PC-9 (cell line): ENCODE data around the gene COL23A1. TPM values are rescaled to one million over a fixed set of nuclear protein-coding genes. Genes with fewer than 3 reads are reported as not detected.
A peak's percentile ranks its signal among the peaks of the same experiment; 100 is the strongest.
"Not testable (repeated sequence)": the region's sequence is repeated elsewhere in the genome, so short reads cannot be mapped to it uniquely, and the experiment has no call there.

Experiments
- BruUV-seq: library from RNA; stranded (reverse); fragments of 400-500 nt; replicated peaks from 2 replicates; lab custom pipeline; 2021; lab: Mats Ljungman, UMichigan
- CTCF ChIA-PET: fragments of 300-600 bp; sonication (Branson Sonifier 250); formaldehyde crosslinking; loops from one replicate; lab custom pipeline; 2022; ENCODE audit warnings: antibody characterized with exemption; lab: Charles Lee
- POLR2A ChIA-PET: fragments of 300-600 bp; sonication (Branson Sonifier 250); formaldehyde crosslinking; loops from one replicate; lab custom pipeline; 2022; ENCODE audit warnings: antibody characterized with exemption; ENCODE audit not compliant: unreplicated experiment; lab: Charles Lee
- DNase-seq, 2 experiments: peaks; one replicate each; pipeline versions ENCODE4 v3.0.0 to v3.0.0-alpha.2; 2015 to 2022; ENCODE audit warnings: mixed read lengths in 1 of 2
- H2AFZ ChIP-seq: fragments of 200-600 bp; sonication (generic); 2 replicates; pipeline ENCODE4 v1.8.1; 2017; ENCODE audit warnings: antibody characterized with exemption
- H3F3A ChIP-seq: fragments of 200-600 bp; sonication (generic); 2 replicates; pipeline ENCODE4 v1.8.1; 2017; ENCODE audit warnings: antibody characterized with exemption, mild to moderate bottlenecking, low read depth; ENCODE audit not compliant: insufficient read depth
- H3K27ac ChIP-seq: fragments of 200-600 bp; sonication (generic); 2 replicates; pipeline ENCODE4 v1.6.1; 2016; ENCODE audit warnings: mixed run types
- H3K27me3 ChIP-seq: fragments of 200-600 bp; sonication (generic); 2 replicates; pipeline ENCODE4 v1.6.1; 2016; ENCODE audit warnings: low read depth, mixed run types; ENCODE audit not compliant: insufficient read depth
- H3K36me3 ChIP-seq: fragments of 200-600 bp; sonication (generic); 2 replicates; pipeline ENCODE4 v1.6.1; 2016; ENCODE audit warnings: low read depth, mixed run types
- H3K4me1 ChIP-seq: fragments of 200-600 bp; sonication (generic); replicated peaks from 2 replicates; pipeline ENCODE4 v1.6.1; 2016; ENCODE audit warnings: mixed run types; ENCODE audit not compliant: insufficient read depth
- H3K4me2 ChIP-seq: fragments of 200-600 bp; sonication (generic); 2 replicates; pipeline ENCODE4 v1.6.1; 2017; ENCODE audit warnings: mixed run types
- H3K4me3 ChIP-seq: fragments of 200-600 bp; sonication (generic); 2 replicates; pipeline ENCODE4 v1.6.1; 2016; ENCODE audit warnings: mixed run types
- H3K79me2 ChIP-seq: fragments of 200-600 bp; sonication (generic); 2 replicates; pipeline ENCODE4 v1.6.1; 2017; ENCODE audit warnings: low read depth, mixed run types
- H3K9me2 ChIP-seq: fragments of 200-600 bp; sonication (generic); 2 replicates; pipeline ENCODE4 v1.8.1; 2017; ENCODE audit warnings: mild to moderate bottlenecking; ENCODE audit not compliant: insufficient read depth
- H3K9me3 ChIP-seq: fragments of 200-600 bp; sonication (generic); 2 replicates; pipeline ENCODE4 v1.8.1; 2016; ENCODE audit warnings: low read depth; ENCODE audit not compliant: insufficient read depth
- H4K20me1 ChIP-seq: fragments of 200-600 bp; sonication (generic); 2 replicates; pipeline ENCODE4 v1.8.1; 2017; ENCODE audit not compliant: insufficient read depth
- EZH2 ChIP-seq: fragments of 200-600 bp; sonication (generic); IDR thresholded peaks from 2 replicates; pipeline ENCODE4 v1.8.0; 2017; ENCODE audit warnings: antibody characterized with exemption, low read depth
- intact Hi-C: fragments of 100-400 bp; cut with micrococcal nuclease; formaldehyde crosslinking; loops from one replicate; pipeline ENCODE4 v1.10.0; 2022; ENCODE audit not compliant: unreplicated experiment
- total RNA-seq: library from RNA; stranded (reverse); gene quantifications from 2 replicates; pipeline ENCODE4 v1.2.3, GENCODE V29; 2021
- TF ChIP-seq, protein P1 (sequence below): fragments of 200-600 bp; sonication (generic); conservative IDR thresholded peaks from 2 replicates; pipeline ENCODE4 v1.6.1; 2017; ENCODE audit warnings: mixed run types, antibody characterized with exemption, mild to moderate bottlenecking, moderate library complexity

COL23A1 gene
- total RNA-seq, 1 experiment from 2014 or later: not detected

DNA sequence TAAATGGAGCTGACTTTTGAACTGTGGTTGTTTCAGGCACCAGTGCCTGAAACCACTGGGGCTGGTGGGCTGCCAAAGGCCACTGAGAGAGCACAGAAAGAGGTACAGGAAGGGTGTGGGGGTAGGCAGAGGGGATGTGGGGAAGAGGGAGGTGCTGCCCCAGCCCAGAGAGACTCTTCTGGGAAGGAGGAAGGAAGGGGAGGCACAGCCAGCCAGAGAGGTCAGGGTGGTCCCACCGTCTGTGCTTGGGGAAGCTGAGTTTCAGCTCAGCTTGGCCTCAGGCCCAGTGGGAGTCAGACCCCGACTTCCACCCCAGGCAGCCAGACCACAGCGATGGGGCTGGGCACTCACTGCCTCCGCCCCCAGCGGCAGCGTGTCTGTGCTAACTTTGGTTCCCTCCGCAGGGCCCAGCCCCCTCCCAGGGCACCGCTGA is 348.9 kb downstream of the COL23A1 start:
- no peaks in the 10 kb centered on the region for H3K9me3 ChIP-seq
- H3K9me2 ChIP-seq: no peaks in the 10 kb centered on the region
- no peaks in the 10 kb centered on the region for H3F3A ChIP-seq
- intact Hi-C loops: no loop called here
- H3K27me3 ChIP-seq: peaks cover 29% of the 10 kb centered on the region
- H3K27ac ChIP-seq: no peak overlapping the region
- POLR2A ChIA-PET: no interaction called here
- peaks cover 7% of the 10 kb centered on the region; the same call in 1 of the 2 replicates for H3K4me1 ChIP-seq
- no peak overlapping the region for H3K4me2 ChIP-seq
- H3K36me3 ChIP-seq: no peaks in the 10 kb centered on the region
- H3K4me3 ChIP-seq: no peak overlapping the region
- DNase-seq: peak in 1 of 2 experiments; percentile 15
- no peak overlapping the region for H2AFZ ChIP-seq
- H4K20me1 ChIP-seq: no peaks in the 10 kb centered on the region
- TF ChIP-seq EZH2: no peak
- TF ChIP-seq, protein P1, sequence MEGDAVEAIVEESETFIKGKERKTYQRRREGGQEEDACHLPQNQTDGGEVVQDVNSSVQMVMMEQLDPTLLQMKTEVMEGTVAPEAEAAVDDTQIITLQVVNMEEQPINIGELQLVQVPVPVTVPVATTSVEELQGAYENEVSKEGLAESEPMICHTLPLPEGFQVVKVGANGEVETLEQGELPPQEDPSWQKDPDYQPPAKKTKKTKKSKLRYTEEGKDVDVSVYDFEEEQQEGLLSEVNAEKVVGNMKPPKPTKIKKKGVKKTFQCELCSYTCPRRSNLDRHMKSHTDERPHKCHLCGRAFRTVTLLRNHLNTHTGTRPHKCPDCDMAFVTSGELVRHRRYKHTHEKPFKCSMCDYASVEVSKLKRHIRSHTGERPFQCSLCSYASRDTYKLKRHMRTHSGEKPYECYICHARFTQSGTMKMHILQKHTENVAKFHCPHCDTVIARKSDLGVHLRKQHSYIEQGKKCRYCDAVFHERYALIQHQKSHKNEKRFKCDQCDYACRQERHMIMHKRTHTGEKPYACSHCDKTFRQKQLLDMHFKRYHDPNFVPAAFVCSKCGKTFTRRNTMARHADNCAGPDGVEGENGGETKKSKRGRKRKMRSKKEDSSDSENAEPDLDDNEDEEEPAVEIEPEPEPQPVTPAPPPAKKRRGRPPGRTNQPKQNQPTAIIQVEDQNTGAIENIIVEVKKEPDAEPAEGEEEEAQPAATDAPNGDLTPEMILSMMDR: no peak
- CTCF ChIA-PET: interaction anchor here (0.6 kb wide), 1 partner anchor 1217 kb away, joined by 5 read pairs; no protein-coding TSS in a partner anchor
- no TSS peak for BruUV-seq
- no peaks in the 10 kb centered on the region for H3K79me2 ChIP-seq

- intact Hi-C loops: no loop called here
- H2AFZ ChIP-seq: no peak overlapping the region
- no peak overlapping the region for H3K27ac ChIP-seq
- no peaks in the 10 kb centered on the region for H3K79me2 ChIP-seq
- H3K4me1 ChIP-seq: peaks cover 7% of the 10 kb centered on the region; the same call in 1 of the 2 replicates
- no TSS peak for BruUV-seq
- CTCF ChIA-PET: interaction anchor here (0.6 kb wide), 1 partner anchor 1218 kb away, joined by 5 read pairs; no protein-coding TSS in a partner anchor
- no peak overlapping the region for H3K4me3 ChIP-seq
- H3K4me2 ChIP-seq: no peak overlapping the region
- H3K36me3 ChIP-seq: no peaks in the 10 kb centered on the region
- no peak for DNase-seq
- no peak for TF ChIP-seq EZH2
- TF ChIP-seq, protein P1: no peak
- H4K20me1 ChIP-seq: no peaks in the 10 kb centered on the region
- POLR2A ChIA-PET: no interaction called here
- peaks cover 25% of the 10 kb centered on the region for H3K27me3 ChIP-seq
- no peaks in the 10 kb centered on the region for H3F3A ChIP-seq
- H3K9me2 ChIP-seq: no peaks in the 10 kb centered on the region
- no peaks in the 10 kb centered on the region for H3K9me3 ChIP-seq
Observed at GRCh38 chr5:178240766-178241165, 349.4 kb downstream of the COL23A1 start.

DNA sequence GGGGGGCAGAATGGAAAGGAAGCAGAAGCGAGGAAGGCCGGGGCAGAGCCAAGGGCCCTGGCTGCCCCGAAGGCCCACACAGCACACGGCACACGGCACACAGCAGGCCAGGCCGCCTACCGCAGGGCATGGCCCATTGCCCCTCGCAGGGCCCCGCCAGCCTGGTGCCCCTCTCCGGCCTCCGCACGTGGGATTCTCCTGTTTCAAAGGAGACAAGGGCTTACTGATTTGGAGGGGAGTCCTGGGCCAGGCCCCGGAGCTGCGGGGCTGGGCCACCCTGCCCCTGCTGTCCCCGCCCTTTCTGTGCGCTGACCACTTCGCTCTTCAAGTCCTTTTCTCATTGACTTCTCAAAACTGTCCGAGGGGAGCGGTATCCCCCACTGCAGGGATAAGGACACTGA is 349.9 kb downstream of the COL23A1 start:
- CTCF ChIA-PET: no interaction called here
- no peaks in the 10 kb centered on the region for H3K79me2 ChIP-seq

GRCh38 chr5:178239626-178240301 is 350.4 kb downstream of the COL23A1 start:
- H4K20me1 ChIP-seq, H3K79me2 ChIP-seq, H3K27ac ChIP-seq, H2AFZ ChIP-seq, H3K9me2 ChIP-seq, H3K9me3 ChIP-seq, CTCF ChIA-PET, H3K4me3 ChIP-seq, POLR2A ChIA-PET, H3F3A ChIP-seq, H3K36me3 ChIP-seq, BruUV-seq, H3K4me2 ChIP-seq, H3K4me1 ChIP-seq: not testable (repeated sequence)
- intact Hi-C loops: loop anchor here (10.0 kb wide), 2 partner anchors 385 to 1255 kb away; partner anchors contain the start of gene CLK4
- H3K27me3 ChIP-seq: peaks cover 20% of the 10 kb centered on the region
- DNase-seq: peak in 1 of 2 experiments; percentile 22

More for the DNA sequence above, 349.9 kb downstream of the COL23A1 start:
- Histone ChIP-seq H3K27ac (no peak overlapping the region), H3K36me3 (no peaks in the 10 kb centered on the region), H3K9me2 (no peaks in the 10 kb centered on the region), H2AFZ (no peak overlapping the region), H3K27me3 (peaks cover 20% of the 10 kb centered on the region), H4K20me1 (no peaks in the 10 kb centered on the region), H3K4me2 (no peak overlapping the region), H3K9me3 (no peaks in the 10 kb centered on the region), H3F3A (no peaks in the 10 kb centered on the region), H3K4me1 (peaks cover 7% of the 10 kb centered on the region; the same call in 1 of the 2 replicates), H3K4me3 (no peak overlapping the region)
- no TSS peak for BruUV-seq
- POLR2A ChIA-PET: no interaction called here
- intact Hi-C loops: no loop called here
- TF ChIP-seq EZH2: no peak
- TF ChIP-seq, protein P1: no peak
- no peak for DNase-seq
